ENCODE measurements around the gene CDYL2. TPM values are rescaled to one million over a fixed set of nuclear protein-coding genes. Genes with fewer than 3 reads are reported as not detected.
A peak's percentile ranks its signal among the peaks of the same experiment; 100 is the strongest.

Gene CDYL2
- total RNA-seq, 2 donors from 2014 or later: 9.9 to 12.8 TPM

- Mint-ChIP-seq H3K27ac (no peak overlapping the region), H3K4me1 (peaks cover 38% of the 10 kb centered on the region), H3K9me3 (peaks cover 11% of the 10 kb centered on the region), H3K27me3 (ENCODE audit: insufficient read depth) (peaks cover 32% of the 10 kb centered on the region), H3K4me3 (no peak overlapping the region), H3K36me3 (ENCODE audit: low read depth) (peaks cover 1% of the 10 kb centered on the region)
- WGBS, 2 experiments (ENCODE audit: insufficient coverage in 1 of 2, insufficient read length in 1 of 2): 96 to 100% methylated on average over 1 to 2 of the region's 2 CpGs
- no peak for TF ChIP-seq CTCF (conservative IDR thresholded peaks at IDR 0.05)
- peaks cover 16% of the 10 kb centered on the region for H3K4me1 ChIP-seq (ENCODE audit: control insufficient read depth, insufficient read depth, low read length)
- no peak overlapping the region for H3K27ac ChIP-seq (ENCODE audit: low read depth, low read length)
- H3K27me3 ChIP-seq (ENCODE audit: control insufficient read depth, insufficient read depth, low read length, poor library complexity, severe bottlenecking): peaks cover 27% of the 10 kb centered on the region
- no peaks in the 10 kb centered on the region for H3K36me3 ChIP-seq (ENCODE audit: control insufficient read depth, insufficient read depth, low read length)
- no peak overlapping the region for H3K9ac ChIP-seq (ENCODE audit: extremely low read depth, low read length, poor library complexity, severe bottlenecking)
- no peak overlapping the region for H3K4me3 ChIP-seq (ENCODE audit: low read length)
- no peak for DNase-seq
- peaks cover 10% of the 10 kb centered on the region for H3K9me3 ChIP-seq (ENCODE audit: control insufficient read depth, low read length)
These were observed 139.6 kb downstream of the CDYL2 start for GRCh38 chr16:80664786-80665185.

DNA sequence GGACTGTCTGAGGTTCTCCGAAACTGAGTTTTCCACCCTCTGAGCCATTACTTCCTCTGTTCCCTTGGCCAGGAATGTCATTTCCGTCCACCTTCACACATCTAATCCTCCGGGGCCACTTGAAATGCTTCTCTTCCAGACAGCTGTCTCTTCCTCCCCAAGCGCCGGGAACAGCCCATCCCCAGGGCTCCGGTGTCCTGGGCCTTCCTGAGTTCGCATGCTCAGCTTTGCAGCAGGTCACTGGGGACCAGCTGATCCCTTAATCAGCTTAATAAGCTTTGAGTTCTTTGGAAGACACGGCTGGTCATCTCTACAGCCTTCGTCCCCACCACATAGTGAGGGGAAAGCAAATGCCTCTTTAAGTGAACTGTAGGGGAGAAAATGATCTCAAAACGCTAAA, 140.2 kb downstream of the CDYL2 start:
- Mint-ChIP-seq H3K4me3 (no peak overlapping the region), H3K36me3 (ENCODE audit: low read depth) (no peaks in the 10 kb centered on the region), H3K9me3 (peaks cover 13% of the 10 kb centered on the region), H3K27ac (peak overlapping the region; percentile 22), H3K27me3 (ENCODE audit: insufficient read depth) (peaks cover 26% of the 10 kb centered on the region), H3K4me1 (peaks cover 38% of the 10 kb centered on the region)
- Histone ChIP-seq H3K9me3 (ENCODE audit: control insufficient read depth, low read length) (peaks cover 11% of the 10 kb centered on the region), H3K9ac (ENCODE audit: extremely low read depth, low read length, poor library complexity, severe bottlenecking) (no peak overlapping the region), H3K4me3 (ENCODE audit: low read length) (no peak overlapping the region), H3K4me1 (ENCODE audit: control insufficient read depth, insufficient read depth, low read length) (peaks cover 16% of the 10 kb centered on the region), H3K27ac (ENCODE audit: low read depth, low read length) (no peak overlapping the region), H3K27me3 (ENCODE audit: control insufficient read depth, insufficient read depth, low read length, poor library complexity, severe bottlenecking) (peaks cover 21% of the 10 kb centered on the region), H3K36me3 (ENCODE audit: control insufficient read depth, insufficient read depth, low read length) (no peaks in the 10 kb centered on the region)
- 80 to 89% methylated on average over 6 to 10 of the region's 10 CpGs for WGBS, 2 experiments (ENCODE audit: insufficient coverage in 1 of 2, insufficient read length in 1 of 2)
- DNase-seq: peak; percentile 74
- no peak for TF ChIP-seq CTCF (conservative IDR thresholded peaks at IDR 0.05)

GRCh38 chr16:80663078-80663477, 141.3 kb downstream of the CDYL2 start:
- peaks cover 15% of the 10 kb centered on the region for H3K9me3 ChIP-seq (ENCODE audit: control insufficient read depth, low read length)
- TF ChIP-seq CTCF (conservative IDR thresholded peaks at IDR 0.05): no peak
- no peak overlapping the region for H3K9ac ChIP-seq (ENCODE audit: extremely low read depth, low read length, poor library complexity, severe bottlenecking)
- Mint-ChIP-seq H3K4me3 (no peak overlapping the region), H3K36me3 (ENCODE audit: low read depth) (no peaks in the 10 kb centered on the region), H3K9me3 (peaks cover 16% of the 10 kb centered on the region), H3K4me1 (peaks cover 38% of the 10 kb centered on the region), H3K27ac (no peak overlapping the region), H3K27me3 (ENCODE audit: insufficient read depth) (peaks cover 21% of the 10 kb centered on the region)
- peaks cover 16% of the 10 kb centered on the region for H3K27me3 ChIP-seq (ENCODE audit: control insufficient read depth, insufficient read depth, low read length, poor library complexity, severe bottlenecking)
- peak overlapping the region; percentile 42 for H3K4me3 ChIP-seq (ENCODE audit: low read length)
- no peak for DNase-seq
- 86 to 88% methylated on average over 1 of the region's 1 CpG for WGBS, 2 experiments (ENCODE audit: insufficient coverage in 1 of 2, insufficient read length in 1 of 2)
- H3K4me1 ChIP-seq (ENCODE audit: control insufficient read depth, insufficient read depth, low read length): peaks cover 16% of the 10 kb centered on the region
- no peak overlapping the region for H3K27ac ChIP-seq (ENCODE audit: low read depth, low read length)
- H3K36me3 ChIP-seq (ENCODE audit: control insufficient read depth, insufficient read depth, low read length): no peaks in the 10 kb centered on the region

Measured in endodermal cell (in vitro differentiated cells).